Testis (tissue), 3 donors: Measurements from ENCODE around the gene LPAR1. TPM values are rescaled to one million over a fixed set of nuclear protein-coding genes. Genes with fewer than 3 reads are reported as not detected.

Source experiments
- DNase-seq: peaks from one replicate; pipeline ENCODE4 v3.0.0-alpha.2; 2019
- H3K27ac ChIP-seq, 2 donors: fragments of 200-600 bp; sonication (generic); one replicate each; pipeline ENCODE4 v1.5.1; 2019
- H3K27me3 ChIP-seq: fragments of 200-600 bp; sonication (generic); one replicate; pipeline ENCODE4 v1.5.1; 2019
- H3K36me3 ChIP-seq: fragments of 200-600 bp; sonication (generic); one replicate; pipeline ENCODE4 v1.5.1; 2017; ENCODE audit warnings: low read depth; ENCODE audit errors: missing control alignments
- H3K4me1 ChIP-seq: fragments of 200-600 bp; sonication (generic); one replicate; pipeline ENCODE4 v1.5.1; 2019
- H3K4me3 ChIP-seq, 2 donors: fragments of 200-600 bp; sonication (generic); one replicate each; pipeline ENCODE4 v1.5.1; 2017 to 2019
- H3K9me3 ChIP-seq: fragments of 200-600 bp; sonication (generic); one replicate; pipeline ENCODE4 v1.5.1; 2017
- POLR2A ChIP-seq: fragments of 450-650 bp; IDR thresholded peaks from one replicate; pipeline ENCODE4 v1.6.1; 2017; ENCODE audit warnings: antibody characterized with exemption, mild to moderate bottlenecking, moderate library complexity
- WGBS, 2 donors: methylation state at CpG; one replicate each; pipeline ENCODE4 v1.1.5; 2018; 5-methylcytosine and 5-hydroxymethylcytosine counted together
- intact Hi-C: fragments of 100-400 bp; cut with DNase I; formaldehyde crosslinking; loops from one replicate; pipeline ENCODE4 v1.15.1; 2023; ENCODE audit warnings: low total_unique reads
- polyA plus RNA-seq: library from polyadenylated mRNA; stranded (reverse); fragments of 350-450 nt; fragmentation: Illumina TruSeq; extraction: RNeasy Lipid Tissue Mini Kit (QIAGEN cat#74804); gene quantifications from one replicate; pipeline ENCODE4 v1.2.3, GENCODE V29; 2014; ENCODE audit warnings: low read depth, low replicate concordance; ENCODE audit not compliant: insufficient read depth
- total RNA-seq, 2 donors: library from RNA; depleted of rRNA; stranded (reverse); fragments of >200 nt; gene quantifications; one replicate each; pipeline ENCODE4 v1.2.3, GENCODE V29; 2016
- TF ChIP-seq, protein P1 (sequence below), 3 experiments: fragments of 450-650 bp in 2 of 3; fragments of 200-600 bp in 1 of 3; sonication (generic) in 1 of 3; IDR thresholded peaks; one replicate each; pipeline ENCODE4 v1.5.1; 2016 to 2019; ENCODE audit warnings: antibody characterized with exemption in 3 of 3, mild to moderate bottlenecking in 2 of 3, moderate library complexity in 1 of 3

The LPAR1 gene
- total and polyA plus RNA-seq, 3 donors from 2014 or later: 13.1 to 23.9 (median 19.5) TPM

DNA sequence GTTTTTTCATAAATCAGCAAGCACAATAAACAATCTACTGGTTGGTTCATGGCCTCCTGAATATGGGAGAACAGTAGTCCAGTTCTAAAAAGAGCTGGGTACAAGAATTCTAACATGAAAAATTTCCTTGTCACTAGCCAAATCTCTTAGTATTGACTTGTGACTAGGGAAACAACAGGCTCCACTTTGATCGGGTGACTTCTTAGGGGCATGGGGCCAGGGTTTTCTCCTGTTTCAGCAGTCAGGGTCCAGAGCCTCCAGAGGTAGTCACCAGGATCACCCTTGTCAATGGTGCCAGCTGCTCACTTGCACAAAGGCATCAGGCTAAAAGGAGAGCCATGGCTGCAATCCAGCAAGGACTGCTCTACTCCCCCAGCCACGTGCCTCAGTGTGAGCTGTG, 38.1 kb downstream of the LPAR1 start:
- peaks cover 5% of the 10 kb centered on the region for H3K4me1 ChIP-seq
- TF ChIP-seq, protein P1, sequence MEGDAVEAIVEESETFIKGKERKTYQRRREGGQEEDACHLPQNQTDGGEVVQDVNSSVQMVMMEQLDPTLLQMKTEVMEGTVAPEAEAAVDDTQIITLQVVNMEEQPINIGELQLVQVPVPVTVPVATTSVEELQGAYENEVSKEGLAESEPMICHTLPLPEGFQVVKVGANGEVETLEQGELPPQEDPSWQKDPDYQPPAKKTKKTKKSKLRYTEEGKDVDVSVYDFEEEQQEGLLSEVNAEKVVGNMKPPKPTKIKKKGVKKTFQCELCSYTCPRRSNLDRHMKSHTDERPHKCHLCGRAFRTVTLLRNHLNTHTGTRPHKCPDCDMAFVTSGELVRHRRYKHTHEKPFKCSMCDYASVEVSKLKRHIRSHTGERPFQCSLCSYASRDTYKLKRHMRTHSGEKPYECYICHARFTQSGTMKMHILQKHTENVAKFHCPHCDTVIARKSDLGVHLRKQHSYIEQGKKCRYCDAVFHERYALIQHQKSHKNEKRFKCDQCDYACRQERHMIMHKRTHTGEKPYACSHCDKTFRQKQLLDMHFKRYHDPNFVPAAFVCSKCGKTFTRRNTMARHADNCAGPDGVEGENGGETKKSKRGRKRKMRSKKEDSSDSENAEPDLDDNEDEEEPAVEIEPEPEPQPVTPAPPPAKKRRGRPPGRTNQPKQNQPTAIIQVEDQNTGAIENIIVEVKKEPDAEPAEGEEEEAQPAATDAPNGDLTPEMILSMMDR (IDR thresholded peaks at IDR 0.05): no peak
- TF ChIP-seq POLR2A: no peak
- no peaks in the 10 kb centered on the region for H3K36me3 ChIP-seq
- H3K4me3 ChIP-seq: no peak overlapping the region
- no peaks in the 10 kb centered on the region for H3K27me3 ChIP-seq
- intact Hi-C loops: no loop called here
- no peaks in the 10 kb centered on the region for H3K9me3 ChIP-seq
- H3K27ac ChIP-seq: no peak overlapping the region
- 75 to 83% methylated on average over 2 of the region's 2 CpGs for WGBS, 2 donors
- DNase-seq: peak; percentile 29

DNA sequence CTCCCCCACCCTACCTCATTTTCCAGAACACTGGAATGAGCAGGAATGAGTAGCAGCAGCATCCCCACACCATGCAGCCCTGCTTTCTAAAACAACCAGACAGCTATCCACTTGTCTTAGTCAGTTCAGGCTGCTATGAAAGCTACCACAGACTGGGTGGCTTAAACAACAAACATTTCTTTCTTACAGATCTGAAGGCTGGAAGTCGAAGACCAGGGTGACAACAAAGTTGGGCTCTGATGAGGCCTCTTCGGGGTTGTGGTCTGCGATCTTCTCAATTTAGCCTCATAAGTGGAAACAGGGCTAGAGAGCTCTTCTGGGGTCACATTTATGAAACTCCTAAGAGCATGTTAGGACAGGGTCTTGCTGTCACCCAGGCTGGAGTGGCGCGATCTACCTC, 38.9 kb downstream of the LPAR1 start:
- Histone ChIP-seq H3K36me3 (no peaks in the 10 kb centered on the region), H3K27me3 (no peaks in the 10 kb centered on the region), H3K27ac (no peak overlapping the region), H3K9me3 (no peaks in the 10 kb centered on the region), H3K4me3 (no peak overlapping the region), H3K4me1 (peaks cover 8% of the 10 kb centered on the region)
- intact Hi-C loops: no loop called here
- DNase-seq: no peak
- no peak for TF ChIP-seq POLR2A
- TF ChIP-seq, protein P1 (IDR thresholded peaks at IDR 0.05): no peak
- WGBS, 2 donors: 94 to 97% methylated on average over 5 of the region's 5 CpGs

DNA sequence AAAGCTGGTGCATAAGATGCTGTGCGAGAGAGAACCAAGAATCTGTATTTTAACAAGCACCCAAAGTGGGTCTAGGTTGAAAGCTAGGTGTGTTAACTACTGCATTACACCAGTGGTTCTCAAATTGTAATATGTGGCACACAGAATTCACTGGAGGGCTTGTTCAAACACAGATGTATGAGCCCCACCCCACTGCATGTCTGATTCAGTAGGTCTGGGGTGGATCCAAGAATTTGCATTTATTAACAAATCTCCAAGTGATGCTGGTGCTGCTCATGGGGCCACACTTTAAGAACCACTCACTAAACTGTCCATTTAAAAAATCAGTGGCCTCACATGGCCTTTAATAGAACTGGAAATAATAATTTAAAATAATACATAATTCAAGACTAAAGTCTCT, 40.4 kb downstream of the LPAR1 start:
- intact Hi-C loops: no loop called here
- H3K4me1 ChIP-seq: peaks cover 8% of the 10 kb centered on the region
- H3K4me3 ChIP-seq: no peak overlapping the region
- no peaks in the 10 kb centered on the region for H3K36me3 ChIP-seq
- no peak overlapping the region for H3K27ac ChIP-seq
- DNase-seq: no peak
- no peaks in the 10 kb centered on the region for H3K9me3 ChIP-seq
- TF ChIP-seq, protein P1 (IDR thresholded peaks at IDR 0.05): no peak
- no peak for TF ChIP-seq POLR2A
- WGBS, 2 donors: 100% methylated on average over 1 of the region's 1 CpG
- H3K27me3 ChIP-seq: no peaks in the 10 kb centered on the region

DNA sequence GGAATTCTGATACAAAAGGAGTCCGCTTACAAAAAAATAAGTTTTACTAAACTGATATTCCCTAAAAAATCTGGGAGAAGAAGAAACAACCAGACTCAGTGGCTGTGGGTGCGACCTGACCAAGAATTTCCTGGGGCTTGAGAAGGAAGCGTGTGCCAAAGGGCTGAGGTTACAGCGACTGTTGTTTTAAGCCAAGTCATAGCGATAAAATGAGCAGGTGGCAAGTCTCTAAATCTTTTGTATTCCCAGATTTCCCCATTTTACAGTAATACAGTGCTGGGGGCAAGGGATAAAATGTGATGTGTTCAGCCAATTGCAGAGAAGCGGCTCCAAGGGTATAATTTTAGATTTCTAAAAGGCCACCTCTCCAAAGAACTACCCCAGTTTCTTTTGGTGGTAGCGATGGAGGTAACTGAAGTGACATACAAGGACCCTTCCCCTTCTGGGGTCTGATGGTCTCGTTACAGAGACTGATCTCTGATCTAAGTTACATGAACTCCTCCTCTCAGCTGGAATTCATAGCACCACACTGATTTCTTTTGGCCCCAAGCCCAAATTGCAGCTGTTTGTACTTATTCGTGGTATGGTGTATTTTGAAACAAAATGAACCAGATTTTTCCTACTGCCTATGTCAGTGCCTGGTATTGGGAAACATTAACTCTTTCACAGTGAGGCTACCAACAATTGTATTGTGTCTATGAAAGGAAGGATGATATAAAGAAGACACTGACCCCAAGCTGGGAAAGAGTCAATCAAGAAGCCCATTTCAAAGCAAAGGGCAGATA, 41.6 kb downstream of the LPAR1 start:
- Histone ChIP-seq H3K4me3 (no peak overlapping the region), H3K36me3 (no peaks in the 10 kb centered on the region), H3K27ac (no peak overlapping the region), H3K27me3 (no peaks in the 10 kb centered on the region), H3K9me3 (no peaks in the 10 kb centered on the region), H3K4me1 (peaks cover 8% of the 10 kb centered on the region)
- 71 to 73% methylated on average over 9 of the region's 9 CpGs for WGBS, 2 donors
- DNase-seq: peak; percentile 19
- TF ChIP-seq, protein P1 (IDR thresholded peaks at IDR 0.05): no peak
- TF ChIP-seq POLR2A: no peak
- intact Hi-C loops: no loop called here
